Left renal pelvis (tissue), 4 donors: Measurements from ENCODE around the gene KMT2C. TPM values are rescaled to one million over a fixed set of nuclear protein-coding genes. Genes with fewer than 3 reads are reported as not detected.

Source experiments
- DNase-seq, 4 donors: peaks; one replicate each; pipeline ENCODE4 v3.0.0-alpha.2; 2013; ENCODE audit warnings: low read depth in 4 of 4, low spot score in 3 of 4
- polyA plus RNA-seq, 4 donors: library from polyadenylated mRNA; unstranded; fragments of 120-200 nt; gene quantifications; one replicate each; pipeline ENCODE4 v1.2.1, GENCODE V29; 2013; ENCODE audit not compliant: insufficient read length in 4 of 4

KMT2C gene
- polyA plus RNA-seq, 4 donors: 35.9 to 40.9 (median 37.7) TPM

DNA sequence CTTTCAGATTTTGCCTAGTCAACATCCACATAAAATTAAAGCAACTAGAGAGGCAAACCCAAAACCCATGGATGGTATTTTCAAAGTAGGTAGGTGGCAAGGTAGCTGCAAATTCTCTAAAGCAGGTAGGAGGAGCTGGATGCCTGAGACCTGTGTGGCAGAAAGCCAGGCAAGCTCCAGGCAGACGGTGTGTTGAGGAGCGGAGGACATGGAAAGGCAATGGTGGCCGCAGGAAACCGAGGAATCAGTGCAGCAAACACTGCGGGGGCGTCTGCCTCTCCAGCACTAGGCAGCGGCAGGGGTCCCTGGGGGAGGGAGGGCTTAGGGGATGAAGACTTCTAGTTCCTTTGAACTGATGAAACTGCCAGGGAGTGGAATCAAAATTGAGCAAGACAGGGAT lies 309.1 kb downstream of the KMT2C start:
- no peak for DNase-seq

- DNase-seq: no peak
Observed at GRCh38 chr7:152122540-152122939, 313.3 kb downstream of the KMT2C start.

- DNase-seq: no peak
Observed at GRCh38 chr7:152121432-152121831, 314.4 kb downstream of the KMT2C start.

GRCh38 chr7:152120776-152121175 lies 315.0 kb downstream of the KMT2C start:
- no peak for DNase-seq

DNA sequence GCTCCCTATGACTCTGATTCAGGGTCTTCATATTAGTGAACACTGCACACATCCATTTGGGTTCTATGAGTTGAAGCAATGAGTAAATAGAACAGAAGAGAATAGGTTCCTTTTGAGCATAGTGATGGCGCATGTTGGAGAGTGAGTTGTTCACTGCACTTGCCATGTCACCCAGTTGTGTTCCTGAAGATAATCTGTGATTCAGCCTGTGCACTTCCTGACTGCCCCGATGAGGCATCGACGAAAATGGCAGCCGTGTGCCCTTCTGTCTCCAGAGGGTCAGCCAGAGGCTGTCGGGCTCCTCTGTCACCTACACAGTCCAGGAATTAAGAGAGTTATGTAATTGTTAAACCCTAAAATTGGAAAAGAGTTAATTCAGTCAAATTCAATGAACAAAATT lies 315.6 kb downstream of the KMT2C start:
- no peak for DNase-seq

DNA sequence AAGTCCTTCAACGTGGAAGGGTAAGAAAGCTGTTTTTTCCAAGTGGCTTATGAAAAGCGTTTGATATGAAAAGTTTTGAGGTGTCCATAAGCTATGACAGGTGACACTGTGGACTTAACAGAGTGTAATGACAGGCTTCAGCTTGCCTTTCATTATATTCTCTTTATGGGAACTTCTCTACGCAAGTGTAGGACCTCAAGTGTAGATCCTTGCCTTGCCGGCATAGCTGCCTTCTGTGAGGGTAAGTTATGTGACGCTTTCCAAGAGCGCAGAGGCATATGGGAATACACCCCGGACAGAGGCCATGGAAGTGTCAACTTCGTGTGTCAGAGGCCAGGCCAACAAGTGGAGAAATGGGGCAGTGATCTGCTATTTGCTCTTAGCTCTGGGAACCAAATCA lies 318.4 kb downstream of the KMT2C start:
- no peak for DNase-seq

DNA sequence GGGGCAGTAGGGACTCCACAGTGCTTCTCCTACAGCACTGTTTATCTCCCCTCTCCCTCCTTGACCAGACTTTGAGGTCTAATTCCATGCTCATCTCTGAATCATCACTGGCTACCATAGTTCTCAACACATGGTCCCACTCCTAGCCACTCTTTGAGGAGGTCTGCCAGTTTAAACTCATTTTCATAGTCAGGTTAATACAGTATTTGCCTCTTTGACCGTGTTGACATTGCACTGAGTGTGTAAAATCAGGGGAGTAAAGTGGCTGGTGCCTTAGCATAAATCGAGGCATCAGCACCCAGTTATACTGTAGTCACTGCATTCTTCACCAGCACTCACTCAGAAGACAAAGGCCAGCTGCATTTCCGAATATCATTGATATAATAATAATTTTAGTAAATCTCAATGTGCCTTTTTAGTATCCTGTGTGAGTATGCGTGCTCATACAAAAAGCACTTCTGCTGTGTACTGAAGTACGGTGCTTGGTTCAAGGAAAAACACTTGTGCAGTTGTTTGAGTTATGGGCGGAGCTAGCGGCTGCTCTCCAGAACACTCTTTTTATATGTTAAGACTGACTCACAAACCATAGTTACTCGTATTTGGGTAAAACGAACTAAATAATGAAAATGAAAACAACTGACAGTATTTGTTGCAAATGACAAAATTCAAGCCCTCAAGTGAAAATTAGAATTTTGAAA lies 320.6 kb downstream of the KMT2C start:
- DNase-seq: no peak

DNA sequence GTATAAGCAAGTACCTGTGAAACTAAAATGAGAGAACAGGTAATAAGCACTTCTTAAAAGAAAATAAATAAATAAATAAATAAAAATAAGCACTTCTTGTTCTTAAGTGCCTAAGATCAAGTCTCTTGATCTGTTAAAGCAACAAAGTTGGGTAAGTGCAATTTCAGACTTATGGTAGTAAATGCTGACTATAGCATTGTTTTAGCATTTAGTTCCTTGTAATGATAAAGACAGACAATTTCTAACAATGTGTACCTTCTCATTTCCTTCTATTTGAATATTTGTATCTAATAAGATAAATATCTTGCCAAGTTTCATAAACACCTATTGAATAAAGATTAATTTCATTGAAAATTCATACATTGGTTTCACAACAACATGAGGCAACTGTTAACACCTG lies 323.0 kb downstream of the KMT2C start:
- no peak for DNase-seq

- DNase-seq: no peak
Observed at GRCh38 chr7:152108359-152108758, 327.4 kb downstream of the KMT2C start.

DNA sequence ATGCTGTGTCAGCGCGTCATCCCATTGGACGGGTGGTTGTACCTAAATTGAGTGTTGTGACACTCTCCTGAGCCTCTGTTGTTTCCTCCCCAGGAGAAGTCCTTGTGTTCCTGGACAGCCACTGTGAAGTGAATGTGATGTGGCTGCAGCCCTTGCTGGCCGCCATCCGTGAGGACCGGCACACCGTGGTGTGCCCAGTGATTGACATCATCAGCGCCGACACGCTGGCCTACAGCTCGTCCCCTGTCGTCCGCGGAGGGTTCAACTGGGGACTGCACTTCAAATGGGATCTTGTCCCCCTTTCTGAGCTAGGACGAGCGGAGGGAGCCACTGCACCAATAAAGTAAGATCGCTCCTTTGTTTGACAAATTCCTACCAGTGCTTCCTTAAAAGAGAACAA lies 327.9 kb downstream of the KMT2C start:
- no peak for DNase-seq

DNA sequence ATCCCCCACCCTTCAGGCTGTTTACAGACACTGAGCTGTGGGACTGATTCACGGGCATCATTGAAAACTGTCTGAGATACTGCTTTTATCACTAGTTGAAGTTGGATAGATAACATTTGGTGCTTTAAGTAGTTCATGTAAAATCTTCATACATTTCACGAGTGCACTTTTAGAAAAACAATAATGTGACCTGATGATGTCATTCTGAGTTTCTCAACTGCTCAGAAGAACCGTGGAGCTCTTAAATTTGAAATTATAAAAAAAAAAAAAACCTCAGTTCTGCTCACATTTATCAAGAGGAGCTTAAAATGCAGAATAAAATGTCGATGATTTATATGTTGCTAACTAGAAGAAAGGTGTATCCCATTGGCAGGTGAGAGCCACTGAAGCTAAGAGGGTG lies 328.8 kb downstream of the KMT2C start:
- DNase-seq: no peak

GRCh38 chr7:152105205-152105604 lies 330.6 kb downstream of the KMT2C start:
- no peak for DNase-seq

GRCh38 chr7:152103691-152104090 lies 332.1 kb downstream of the KMT2C start:
- DNase-seq: no peak

DNA sequence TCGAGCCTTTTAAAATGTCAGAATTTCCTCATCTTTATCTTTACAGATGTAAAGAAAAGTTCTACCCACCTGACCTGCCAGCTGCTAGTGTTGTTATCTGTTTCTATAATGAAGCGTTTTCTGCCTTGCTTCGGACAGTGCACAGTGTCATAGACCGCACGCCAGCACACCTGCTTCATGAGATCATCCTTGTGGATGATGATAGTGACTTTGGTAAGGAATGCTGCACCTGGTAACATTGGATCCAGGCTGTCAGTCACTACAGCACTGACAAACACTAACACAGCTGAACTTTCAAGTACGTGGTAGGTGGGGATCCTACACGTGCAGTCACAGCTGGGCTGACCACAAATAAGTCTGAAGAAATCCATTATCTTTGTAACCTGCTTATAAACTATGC lies 332.7 kb downstream of the KMT2C start:
- no peak for DNase-seq

DNA sequence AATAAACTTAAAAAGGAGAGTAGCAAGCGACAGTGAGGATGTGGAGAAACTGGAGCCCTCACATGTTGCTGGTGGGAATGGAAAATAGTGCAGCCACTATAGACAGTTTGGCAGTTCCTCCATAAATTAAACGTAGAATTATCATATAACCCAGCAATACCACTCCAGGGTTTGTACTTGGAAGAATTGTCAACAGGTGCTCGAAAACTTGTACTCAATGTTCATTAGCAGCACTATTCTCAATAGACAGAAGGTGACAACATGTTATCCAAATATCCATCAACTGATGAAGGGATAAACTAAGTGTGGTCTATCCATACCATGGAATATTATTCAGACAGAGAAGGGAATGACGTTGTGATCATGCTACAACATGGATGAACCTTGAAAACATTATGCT lies 338.5 kb downstream of the KMT2C start:
- DNase-seq: no peak

DNA sequence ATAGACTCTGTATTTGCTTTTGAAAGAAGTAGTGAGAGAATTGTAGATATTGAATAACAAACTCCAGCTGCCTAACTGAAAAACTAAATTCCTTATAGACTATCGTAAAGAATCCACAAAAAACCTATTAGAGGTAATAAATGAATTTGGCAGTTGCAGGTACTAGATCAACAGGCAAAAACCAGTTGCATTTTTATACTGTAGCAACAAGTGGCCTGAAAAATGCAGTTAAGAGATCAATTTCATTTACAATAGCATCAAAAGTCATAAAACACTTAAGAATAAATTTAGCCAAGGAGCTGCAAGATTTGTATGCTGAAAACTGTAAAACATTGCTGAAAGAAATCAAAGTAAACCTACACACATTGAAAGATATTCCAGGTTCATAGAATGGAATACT lies 340.0 kb downstream of the KMT2C start:
- DNase-seq: no peak

DNA sequence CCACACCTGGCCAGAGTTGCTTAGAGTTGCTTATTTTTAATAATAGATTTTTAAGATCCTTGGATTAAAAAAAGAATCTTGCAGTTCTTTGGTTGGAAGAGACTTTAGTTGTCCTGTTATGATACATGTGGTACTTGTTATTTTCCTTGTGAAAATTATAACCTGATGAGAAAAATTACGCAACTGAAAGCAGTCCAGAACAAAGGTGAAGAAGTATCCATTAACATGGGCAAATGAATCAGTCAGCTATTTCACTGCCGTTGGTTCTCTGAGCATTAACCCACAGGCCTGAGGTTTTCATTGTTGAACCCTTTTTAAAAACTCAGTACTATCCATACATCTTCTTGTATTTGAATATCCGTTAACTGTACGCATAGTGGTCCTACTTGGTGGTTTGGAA lies 342.1 kb downstream of the KMT2C start:
- no peak for DNase-seq

DNA sequence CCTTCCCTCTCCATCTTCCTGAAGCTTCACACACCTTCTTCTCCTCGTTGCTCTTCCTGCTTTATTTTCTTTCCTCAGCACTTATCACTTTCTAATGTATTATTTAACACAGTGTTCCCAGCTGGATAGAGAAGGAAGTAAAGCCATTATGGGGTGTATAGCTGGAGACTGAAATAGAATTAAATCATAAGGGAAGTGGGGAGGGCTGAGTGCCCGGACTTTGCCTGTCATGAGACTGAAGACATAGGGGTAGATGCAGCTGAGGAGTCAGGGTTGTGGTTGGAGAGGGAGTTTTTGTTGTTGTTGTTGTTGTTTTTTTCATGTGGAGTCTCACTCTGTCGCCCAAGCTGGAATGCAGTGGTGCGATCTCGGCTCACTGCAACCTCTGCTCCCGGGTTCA lies 345.1 kb downstream of the KMT2C start:
- DNase-seq: no peak

- DNase-seq: no peak
Observed at GRCh38 chr7:152089183-152089582, 346.6 kb downstream of the KMT2C start.

- no peak for DNase-seq
Observed at GRCh38 chr7:152086513-152086912, 349.3 kb downstream of the KMT2C start.

DNA sequence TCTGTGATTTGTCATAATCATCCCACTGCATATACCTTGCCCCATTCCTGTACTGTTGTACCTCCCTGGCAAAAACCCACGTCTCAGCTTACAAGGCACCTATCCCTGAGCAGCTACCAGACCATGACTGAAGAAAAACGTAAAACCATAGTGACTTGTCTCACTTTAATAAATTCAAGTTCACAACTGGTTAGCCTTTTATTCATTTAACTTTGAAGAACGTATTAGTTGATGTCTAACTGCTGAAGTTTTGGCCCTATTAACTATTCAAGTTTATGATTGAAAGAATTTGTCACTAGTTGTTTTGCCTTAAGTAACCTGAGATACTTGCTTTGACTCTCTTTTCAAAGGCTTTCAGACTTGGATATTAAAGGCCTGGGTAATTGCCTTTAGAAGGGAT lies 350.7 kb downstream of the KMT2C start:
- peak in 1 of 4 donors; percentile 55 for DNase-seq
